ENCODE data around the gene HSBP1.

- TF ChIP-seq YBX1 (IDR thresholded peaks at IDR 0.05): no peak
- no peak for TF ChIP-seq GABPA (tag; conservative IDR thresholded peaks at IDR 0.05; ENCODE audit: low read depth)
- TF ChIP-seq ZNF398 (CRISPR knock-in tag; IDR thresholded peaks at IDR 0.05): no peak
- TF ChIP-seq ILK (tag; IDR thresholded peaks at IDR 0.05; ENCODE audit: borderline replicate concordance, low read depth): no peak
- no peak for TF ChIP-seq CTCF (IDR thresholded peaks at IDR 0.05 in 2 of 3, conservative IDR thresholded peaks at IDR 0.05 in 1 of 3; ENCODE audit: insufficient read depth in 2 of 3, low read depth in 1 of 3, low read length in 3 of 3)
- TF ChIP-seq EP300 (IDR thresholded peaks at IDR 0.05; ENCODE audit: low read length): no peak
- TF ChIP-seq ZNF639 (CRISPR knock-in tag; conservative IDR thresholded peaks at IDR 0.05 in 1 of 2, IDR thresholded peaks at IDR 0.05 in 1 of 2): no peak
Measured at GRCh38 chr16:83831456-83831987, 23.7 kb downstream of the HSBP1 start.

All from K562 (cell line).